NCI-H510A treated with DMSO at 0.1 percent for 48 hours (cell line): ENCODE data around the gene UGGT2.
"Not testable (repeated sequence)": the region's sequence is repeated elsewhere in the genome, so short reads cannot be mapped to it uniquely, and the experiment has no call there.

ENCODE experiments used
- DNase-seq: peaks from one replicate; lab custom pipeline; 2025; lab: John Stamatoyannopoulos, UW

The UGGT2 gene

DNA sequence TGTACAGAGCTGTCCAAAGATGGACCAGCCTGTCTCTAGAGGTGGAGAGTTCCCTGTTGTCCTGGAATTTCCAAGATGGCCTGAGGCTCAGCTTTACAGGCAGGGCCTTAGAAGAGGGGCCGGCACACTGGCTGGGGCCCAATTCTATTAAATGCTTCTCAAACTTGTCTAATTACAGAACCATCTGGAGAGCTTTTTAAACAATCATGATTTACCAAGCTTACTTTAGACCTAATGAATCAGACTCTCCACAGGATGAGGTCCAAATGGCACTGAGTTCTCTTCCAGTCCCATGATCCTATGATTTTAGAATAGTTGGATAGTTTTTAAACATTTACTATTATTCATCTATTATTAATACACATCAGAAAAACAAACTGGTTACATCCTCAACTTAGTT, 252.8 kb downstream of the UGGT2 start:
- DNase-seq: no peak

DNA sequence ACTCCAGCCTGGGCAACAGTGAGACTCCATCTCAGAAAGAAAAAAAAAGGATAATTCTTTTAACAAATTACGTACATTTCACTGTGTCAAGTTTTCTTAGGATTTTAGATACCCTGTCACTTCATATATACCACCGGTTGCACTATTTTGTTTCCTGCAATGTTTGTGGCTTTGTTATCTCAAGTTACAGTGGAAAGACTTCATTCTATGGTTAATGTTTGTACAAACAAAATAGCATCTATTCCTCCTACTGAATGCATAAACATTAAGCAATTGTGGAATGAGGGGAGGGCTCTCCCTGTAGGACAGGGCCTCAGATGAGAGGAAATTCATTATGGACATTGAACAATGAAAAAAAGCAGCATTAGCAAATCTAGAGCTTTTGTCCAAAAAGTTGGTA, 256.2 kb downstream of the UGGT2 start:
- no peak for DNase-seq

DNA sequence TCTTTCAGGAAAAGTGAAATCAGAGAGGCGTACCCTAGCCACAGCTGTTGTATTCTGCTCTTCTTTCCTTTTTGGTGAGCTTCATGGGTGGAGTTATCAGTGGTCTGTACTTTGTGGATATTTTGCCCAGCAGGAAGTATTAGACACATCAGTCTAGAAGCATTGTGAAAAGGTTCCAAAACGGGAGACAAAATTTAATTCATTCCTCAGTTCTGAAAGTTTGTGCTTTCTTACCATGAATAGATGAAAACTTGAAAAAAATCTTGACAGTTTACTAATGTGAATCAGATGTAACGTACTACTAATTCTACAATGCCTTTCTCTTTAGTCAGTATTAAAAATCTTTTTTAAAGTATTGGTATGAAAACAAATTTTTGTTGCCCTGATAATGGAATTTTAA, 259.4 kb downstream of the UGGT2 start:
- DNase-seq: no peak

DNA sequence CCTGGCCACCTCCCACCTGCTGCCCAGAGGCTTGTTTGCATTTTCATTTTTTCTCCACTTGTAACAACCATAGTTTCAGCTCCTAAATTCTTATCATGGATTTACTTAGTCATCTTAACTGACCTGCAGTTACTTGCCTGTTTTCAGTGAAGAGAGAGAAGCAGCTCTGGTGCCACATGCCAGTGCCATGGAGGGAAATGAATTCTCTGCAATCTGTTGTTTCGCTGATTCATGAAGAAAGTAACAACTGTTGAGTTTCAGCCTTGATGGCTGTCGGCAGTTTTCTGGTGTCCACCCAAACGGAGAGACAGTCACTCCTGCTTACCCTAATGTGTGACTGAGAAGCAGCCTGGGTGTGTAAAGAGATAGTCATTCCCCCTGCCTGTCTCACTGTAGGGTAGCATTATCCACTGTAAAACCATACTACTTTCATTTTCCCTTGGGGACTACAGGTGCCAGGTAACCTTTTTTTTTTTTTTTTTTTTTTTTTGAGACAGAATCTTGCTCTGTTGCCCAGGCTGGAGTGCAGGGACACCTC, 260.1 kb downstream of the UGGT2 start:
- DNase-seq: no peak

DNA sequence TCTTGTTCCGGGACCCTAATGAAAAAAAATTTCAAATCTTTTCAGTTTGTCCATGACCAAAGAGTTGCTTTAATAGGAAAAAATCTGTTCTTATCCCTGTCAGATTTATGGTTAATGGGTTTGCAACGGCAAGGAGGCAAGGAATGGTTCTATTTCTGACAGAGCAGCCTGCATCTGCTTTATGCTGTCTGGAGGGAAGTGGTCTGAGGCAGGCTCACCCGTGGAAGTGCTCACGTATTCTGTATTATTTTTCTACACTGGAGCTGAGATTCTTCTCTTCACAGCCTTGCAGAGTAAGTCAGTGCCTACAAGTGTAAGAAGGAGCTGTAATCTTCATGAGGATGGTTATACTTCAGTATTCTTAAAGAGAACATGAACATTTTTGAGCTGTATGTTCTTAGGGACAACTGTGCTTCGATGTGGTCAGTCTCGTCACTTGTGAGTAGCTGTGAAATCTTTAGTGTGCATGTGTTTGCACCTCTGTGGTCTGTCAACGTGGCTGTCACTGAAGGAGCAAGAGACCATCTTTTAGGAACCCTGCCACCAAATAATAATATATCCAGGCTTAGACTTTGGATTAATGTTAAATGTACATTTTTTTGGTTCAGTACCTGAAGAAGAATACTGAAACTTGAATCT, 262.0 kb downstream of the UGGT2 start:
- no peak for DNase-seq

DNA sequence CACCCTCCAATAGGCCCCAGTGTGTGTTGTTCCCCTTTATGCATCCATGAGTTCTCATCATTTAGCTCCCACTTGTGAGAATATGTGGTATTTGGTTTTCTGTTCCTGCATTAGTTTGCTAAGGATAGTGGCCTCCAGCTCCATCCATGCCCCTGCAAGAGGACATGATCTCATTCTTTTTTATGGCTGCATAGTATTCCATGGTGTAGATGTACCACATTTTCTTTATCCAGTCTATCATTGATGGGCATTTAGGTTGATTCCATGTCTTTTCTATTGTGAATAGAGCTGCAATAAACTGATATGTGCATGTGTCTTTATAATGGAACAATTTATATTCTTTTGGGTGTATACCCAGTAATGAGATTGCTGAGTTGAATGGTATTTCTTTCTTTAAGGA, 263.9 kb downstream of the UGGT2 start:
- not testable (repeated sequence) for DNase-seq

DNA sequence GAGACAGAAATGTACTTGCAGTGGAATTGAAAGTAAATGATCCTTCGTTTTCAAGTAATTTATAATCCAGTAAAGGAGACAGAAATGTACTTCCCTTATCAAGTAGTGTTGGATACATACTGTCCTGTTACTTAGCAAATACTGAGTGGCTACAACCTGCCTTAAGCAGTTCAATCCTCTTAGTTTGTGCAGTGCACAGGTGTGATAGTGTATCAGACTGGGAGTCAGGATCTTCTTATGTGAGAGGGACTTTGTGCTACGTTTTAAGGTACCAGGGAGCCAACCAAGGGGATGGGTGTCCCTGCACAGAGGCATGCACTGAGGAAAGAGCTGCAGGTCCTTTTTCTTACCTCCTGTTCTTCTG, 265.1 kb downstream of the UGGT2 start:
- DNase-seq: no peak

DNA sequence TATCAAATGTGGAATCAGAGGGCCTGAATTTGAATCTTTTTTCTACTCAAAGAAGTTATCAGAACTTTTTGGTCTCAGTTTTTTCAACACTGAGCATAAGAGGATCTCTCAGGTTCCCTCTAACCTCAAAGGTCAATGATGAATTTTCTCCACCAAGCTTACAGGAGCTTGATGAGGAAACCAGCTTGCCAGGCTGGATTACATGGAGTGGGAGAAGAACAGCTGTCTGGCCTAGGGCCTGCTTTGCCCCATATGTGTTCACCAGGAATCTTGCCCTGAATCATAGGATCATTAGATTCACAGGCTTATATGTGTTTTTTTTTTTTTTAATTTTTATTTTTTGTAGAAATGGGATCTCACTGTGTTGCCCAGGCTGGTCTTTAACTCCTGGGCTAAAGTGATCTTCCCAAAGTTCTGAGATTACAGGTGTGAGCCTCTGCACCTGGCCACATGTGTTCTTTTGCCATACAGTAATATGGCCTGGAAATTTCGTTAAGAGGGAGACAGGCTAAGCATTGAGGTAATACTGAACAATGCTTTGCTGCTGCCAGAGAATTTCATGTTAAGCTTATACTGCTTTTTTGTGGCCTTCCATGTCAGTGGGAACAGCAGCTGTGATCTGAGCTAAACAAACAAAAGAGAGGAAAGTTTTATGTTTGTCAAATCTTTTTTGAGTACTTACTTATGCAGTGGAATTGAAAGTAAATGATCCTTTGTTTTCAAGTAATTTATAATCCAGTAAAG, 265.7 kb downstream of the UGGT2 start:
- DNase-seq: no peak

DNA sequence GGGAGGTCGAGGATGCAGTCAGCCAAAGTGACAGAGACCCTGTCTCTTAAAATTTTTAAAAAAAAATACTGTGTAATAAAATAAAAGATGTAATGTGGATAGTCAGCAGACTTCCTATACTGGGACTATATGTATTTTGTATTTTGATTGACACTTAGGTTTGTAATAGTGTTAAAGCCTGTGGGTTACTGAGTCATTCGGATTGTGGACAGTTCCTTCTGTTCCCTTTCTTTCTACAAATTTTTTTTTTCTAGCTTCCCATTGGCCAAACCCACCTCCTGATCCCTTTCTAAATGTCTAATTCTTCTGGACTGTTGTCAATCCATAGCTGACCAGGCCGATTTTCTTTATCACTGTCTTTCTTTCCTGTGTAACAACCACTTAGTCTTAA, 268.3 kb downstream of the UGGT2 start:
- no peak for DNase-seq

DNA sequence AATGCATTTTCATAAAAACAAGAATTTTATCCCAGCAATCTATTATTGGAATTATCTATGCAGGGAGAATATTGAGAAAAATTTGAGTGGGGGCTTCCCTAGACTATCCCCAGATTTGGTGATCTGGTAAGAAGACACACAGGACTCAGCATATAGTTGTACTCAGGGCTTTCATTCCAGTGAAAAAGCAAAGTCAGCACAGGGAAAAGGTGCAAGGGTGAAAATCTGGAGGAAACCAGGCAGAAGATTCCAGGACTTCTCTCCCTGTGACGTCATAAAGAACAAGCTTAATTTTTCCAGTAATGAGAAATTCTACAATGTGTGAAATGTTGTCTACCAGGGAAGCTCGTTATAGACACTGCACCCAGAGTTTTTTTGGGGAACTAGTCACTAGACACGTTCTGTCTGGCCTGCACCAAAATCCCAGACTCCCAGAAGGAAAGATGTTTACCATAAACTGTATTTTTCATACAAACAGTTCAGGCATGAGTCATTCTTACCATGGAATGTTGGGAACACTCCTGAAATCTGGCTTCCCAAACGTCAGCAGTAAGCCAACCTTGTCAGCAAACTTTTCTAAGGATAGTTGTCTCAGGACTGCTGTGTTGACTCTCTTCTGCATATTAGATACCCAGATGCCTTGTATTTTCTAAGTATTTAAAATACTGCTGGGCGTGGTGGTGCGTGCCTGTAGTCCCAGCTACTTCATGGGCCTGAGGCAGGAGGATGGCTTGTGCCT, 268.9 kb downstream of the UGGT2 start:
- no peak for DNase-seq

DNA sequence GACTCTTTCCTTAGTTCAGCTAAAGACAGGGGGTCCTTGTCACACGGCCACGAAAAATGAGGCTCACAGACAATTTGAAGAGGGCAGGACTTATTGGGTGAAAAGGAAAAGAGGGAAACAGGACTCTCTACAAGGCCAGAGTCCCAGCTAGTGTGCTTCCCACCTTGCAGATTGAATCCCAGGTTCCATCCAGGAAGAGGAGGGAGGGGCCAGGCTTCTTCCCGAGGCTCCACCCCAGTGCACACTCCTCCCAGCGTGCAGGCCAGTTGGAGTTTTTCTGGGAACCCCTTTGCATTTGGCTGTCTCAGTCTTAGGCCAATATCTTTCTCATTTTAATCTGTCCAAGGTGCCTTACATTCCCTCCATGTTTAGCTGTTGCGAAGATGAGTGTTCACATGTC, 269.5 kb downstream of the UGGT2 start:
- DNase-seq: no peak

DNA sequence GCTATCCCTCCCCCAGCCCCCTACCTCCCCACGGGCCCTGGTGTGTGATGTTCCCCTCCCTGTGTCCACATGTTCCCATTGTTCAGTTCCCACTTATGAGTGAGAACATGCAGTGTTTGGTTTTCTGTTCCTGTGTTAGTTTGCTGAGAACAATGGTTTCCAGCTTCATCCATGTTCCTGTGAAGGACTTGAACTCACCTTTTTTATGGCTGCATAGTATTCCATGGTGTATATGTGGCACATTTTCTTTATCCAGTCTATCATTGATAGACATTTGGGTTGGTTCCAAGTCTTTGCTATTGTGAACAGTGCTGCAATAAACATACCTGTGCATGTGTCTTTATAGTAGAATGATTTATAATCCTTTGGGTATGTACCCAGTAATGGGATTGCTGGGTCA, 271.3 kb downstream of the UGGT2 start:
- DNase-seq: not testable (repeated sequence)

DNA sequence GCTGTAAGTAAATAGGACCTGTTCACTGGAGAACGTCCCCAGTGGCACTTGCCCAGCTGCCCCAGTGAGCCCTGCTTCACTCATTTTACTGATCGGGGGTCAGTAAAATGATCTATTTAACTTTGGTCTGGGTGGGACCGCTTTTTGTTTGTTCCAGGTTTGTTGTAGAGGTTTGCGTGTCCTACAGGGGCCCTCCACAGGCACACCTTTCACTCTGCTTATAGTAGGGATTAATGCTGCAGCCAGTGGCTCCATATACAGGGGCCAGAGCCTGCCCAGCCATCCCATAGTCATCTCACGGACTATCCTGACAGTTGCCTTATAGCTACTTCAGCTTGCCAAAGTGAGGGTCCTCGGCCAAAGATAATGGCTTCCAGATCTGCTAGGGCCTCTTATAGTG, 272.2 kb downstream of the UGGT2 start:
- DNase-seq: no peak

DNA sequence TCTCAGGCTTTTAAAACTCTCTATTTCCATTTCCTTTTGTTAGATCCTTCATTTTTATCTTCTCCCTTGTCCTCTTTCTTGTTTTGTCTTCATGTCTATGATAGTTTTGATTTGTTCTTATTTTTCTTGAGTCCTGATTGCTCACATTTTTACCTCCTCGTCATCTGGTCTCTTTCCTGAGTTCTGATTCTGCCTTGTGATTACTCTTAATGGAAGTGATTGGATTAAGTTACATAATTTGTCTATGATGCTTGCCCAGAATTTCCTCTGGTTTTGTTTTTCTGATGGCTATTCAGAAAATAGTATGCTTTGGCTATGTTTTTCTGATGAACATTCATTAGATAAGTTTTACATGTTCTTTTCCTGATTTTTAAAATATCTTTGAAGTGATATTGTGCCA, 273.7 kb downstream of the UGGT2 start:
- no peak for DNase-seq

DNA sequence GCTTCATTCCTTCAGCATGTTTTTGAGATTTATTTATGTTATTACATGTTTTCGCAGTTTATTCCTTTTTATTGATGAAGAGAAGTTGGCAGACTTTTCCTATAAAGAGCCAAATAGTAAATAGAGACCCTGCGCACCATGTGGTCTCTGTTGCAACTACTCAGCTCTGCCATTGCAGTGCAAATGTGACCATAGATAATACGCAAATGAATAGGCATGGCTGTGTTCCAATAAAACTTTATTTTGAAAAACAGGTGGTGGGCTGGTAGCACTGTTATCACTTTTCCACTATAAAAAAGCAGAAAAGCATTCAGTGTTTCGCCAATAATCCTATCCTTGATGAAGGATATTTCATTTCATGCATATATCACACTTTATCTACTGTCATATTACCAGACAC, 281.3 kb downstream of the UGGT2 start:
- DNase-seq: no peak

DNA sequence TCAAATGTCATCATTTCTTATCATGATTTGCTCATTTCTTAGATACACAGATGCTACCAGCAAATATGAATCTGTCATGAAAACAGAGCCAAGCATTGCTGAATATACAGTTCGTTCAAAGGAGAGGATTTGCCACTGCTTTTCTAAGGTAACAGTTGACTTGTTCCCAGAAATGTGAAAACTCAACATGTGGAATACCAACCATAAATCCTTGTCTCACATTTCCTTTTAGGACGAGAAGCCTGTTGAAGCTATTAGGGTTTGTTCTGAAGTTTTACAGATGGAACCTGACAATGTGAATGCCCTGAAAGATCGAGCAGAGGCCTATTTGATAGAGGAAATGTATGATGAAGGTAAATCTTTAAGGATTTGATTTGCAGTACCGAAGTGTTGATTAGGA, 289.6 kb downstream of the UGGT2 start:
- no peak for DNase-seq

DNA sequence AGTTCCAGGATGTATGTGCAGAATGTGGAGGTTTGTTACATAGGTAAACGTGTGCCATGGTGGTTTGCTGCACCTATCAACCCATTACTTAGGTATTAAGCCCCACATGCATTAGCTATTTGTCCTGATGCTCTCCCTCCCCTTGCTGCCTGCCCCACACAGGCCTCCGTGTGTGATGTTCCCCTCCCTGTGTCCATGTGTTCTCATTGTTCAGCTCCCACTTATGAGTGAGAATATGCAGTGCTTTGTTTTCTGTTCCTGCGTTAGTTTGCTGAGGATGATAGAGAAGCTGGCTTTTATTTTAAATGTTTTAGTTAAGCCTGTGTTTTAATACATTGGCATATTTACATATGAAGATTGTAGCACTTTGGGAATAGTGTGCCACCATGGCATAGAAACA, 290.6 kb downstream of the UGGT2 start:
- DNase-seq: not testable (repeated sequence)

DNA sequence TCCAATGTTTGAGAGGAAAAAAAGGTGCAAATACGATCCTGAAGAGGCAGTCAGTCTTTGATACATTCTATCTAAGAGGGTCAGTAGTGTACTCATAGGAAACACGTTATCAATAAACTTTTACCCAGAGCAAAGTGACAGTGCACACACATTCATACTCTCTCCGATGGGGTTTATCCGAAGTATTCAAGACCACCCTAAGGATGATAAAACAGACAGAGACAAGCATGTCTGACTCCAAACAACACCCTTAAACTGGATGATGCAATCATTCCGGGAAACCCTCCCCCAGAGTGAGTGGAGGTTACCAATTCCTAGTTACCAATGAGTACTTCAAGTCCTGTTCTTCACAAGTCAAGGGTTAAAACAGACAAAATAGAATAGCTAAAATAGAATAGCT, 297.1 kb downstream of the UGGT2 start:
- DNase-seq: no peak

DNA sequence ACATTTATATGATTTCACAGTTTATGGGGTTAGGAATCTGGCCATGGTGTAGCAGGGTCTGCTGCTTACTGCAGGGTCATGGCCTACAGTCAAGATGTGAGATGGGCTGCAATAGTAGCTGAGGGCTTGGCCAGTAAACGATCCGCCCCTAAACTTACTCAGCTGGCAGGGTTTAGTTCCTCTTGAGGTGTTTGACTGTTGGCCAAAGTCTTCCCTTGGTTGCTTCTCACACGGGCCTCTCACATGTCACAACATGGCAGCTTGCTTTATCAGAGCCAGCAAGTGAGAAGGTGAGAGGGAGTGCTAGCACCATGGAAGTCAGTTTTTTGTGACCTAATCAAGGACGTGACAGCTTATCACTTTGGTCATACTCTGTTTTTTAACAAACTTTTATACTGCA, 299.1 kb downstream of the UGGT2 start:
- no peak for DNase-seq

DNA sequence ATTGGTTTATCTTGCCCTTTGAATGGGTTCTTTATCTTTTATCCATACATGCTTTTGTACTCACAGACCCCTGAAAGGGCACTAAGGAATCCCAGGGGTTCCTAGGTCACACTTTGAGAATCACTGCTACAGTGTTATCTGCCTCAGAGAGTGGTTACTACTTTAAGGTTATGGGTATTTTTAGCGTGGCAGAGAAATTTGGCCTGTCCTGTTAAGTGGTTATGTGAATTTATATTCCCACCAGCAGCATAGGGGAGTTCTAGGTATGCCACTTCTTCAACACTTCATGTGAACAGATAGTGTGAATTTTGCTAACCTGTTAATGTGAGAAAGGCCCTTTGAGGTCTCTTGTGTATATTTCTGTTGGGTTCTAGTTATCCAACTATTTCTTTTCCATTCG, 300.5 kb downstream of the UGGT2 start:
- no peak for DNase-seq
